Keratinocyte (primary cell): Measurements from ENCODE around the gene DCAF8. TPM values are rescaled to one million over a fixed set of nuclear protein-coding genes. Genes with fewer than 3 reads are reported as not detected.

Source experiments
- DNase-seq: peaks from one replicate; pipeline ENCODE4 v3.0.0-alpha.2; 2011; ENCODE audit warnings: low read depth, missing footprints, low spot score
- FAIRE-seq: peaks from 2 replicates; lab custom pipeline; 2011; peaks lifted over from hg19 to GRCh38; lab: Jason Lieb, UNC
- H2AFZ ChIP-seq: 2 replicates; pipeline ENCODE4 v1.6.0; 2012; ENCODE audit warnings: low read length, control low read depth, inconsistent platforms; ENCODE audit not compliant: control insufficient read depth
- H3K27ac ChIP-seq: 2 replicates; pipeline ENCODE4 v1.5.1; 2011; ENCODE audit warnings: low read length; ENCODE audit not compliant: control insufficient read depth, insufficient read depth
- H3K27me3 ChIP-seq: 3 replicates; pipeline ENCODE4 v1.6.0; 2011; ENCODE audit warnings: low read length; ENCODE audit not compliant: control insufficient read depth, insufficient read depth; ENCODE audit errors: extremely low read depth
- H3K36me3 ChIP-seq, 2 experiments: 2 replicates in 1 of 2; 3 replicates in 1 of 2; pipeline ENCODE4 v1.5.1; 2011; ENCODE audit warnings: low read length in 2 of 2, mild to moderate bottlenecking in 1 of 2; ENCODE audit not compliant: control insufficient read depth in 2 of 2, insufficient read depth in 2 of 2; ENCODE audit errors: extremely low read depth in 1 of 2
- H3K4me1 ChIP-seq: 3 replicates; pipeline ENCODE4 v1.5.1; 2011; ENCODE audit warnings: low read length; ENCODE audit not compliant: control insufficient read depth, insufficient read depth; ENCODE audit errors: extremely low read depth
- H3K4me2 ChIP-seq: 3 replicates; pipeline ENCODE4 v1.6.0; 2011; ENCODE audit warnings: low read depth, low read length; ENCODE audit not compliant: control insufficient read depth, insufficient read depth; ENCODE audit errors: extremely low read depth
- H3K4me3 ChIP-seq, 3 experiments: fragments of 200-600 bp in 1 of 3; sonication (generic) in 1 of 3; 2 replicates in 2 of 3; 3 replicates in 1 of 3; pipeline ENCODE4 v1.5.1; 2011 to 2016; ENCODE audit warnings: low read length in 3 of 3, mild to moderate bottlenecking in 3 of 3, control low read depth in 2 of 3, inconsistent platforms in 1 of 3, low read depth in 1 of 3, mixed read lengths in 1 of 3, mixed run types in 1 of 3, moderate library complexity in 1 of 3; ENCODE audit not compliant: control insufficient read depth in 2 of 3, insufficient read depth in 2 of 3; ENCODE audit errors: extremely low read depth in 1 of 3
- H3K79me2 ChIP-seq: 2 replicates; pipeline ENCODE4 v1.6.0; 2012; ENCODE audit warnings: low read length; ENCODE audit not compliant: control insufficient read depth, insufficient read depth
- H3K9ac ChIP-seq: 3 replicates; pipeline ENCODE4 v1.6.0; 2011; ENCODE audit warnings: low read length; ENCODE audit not compliant: control insufficient read depth, insufficient read depth; ENCODE audit errors: extremely low read depth
- H3K9me1 ChIP-seq: 3 replicates; pipeline ENCODE4 v1.6.0; 2011; ENCODE audit warnings: low read length; ENCODE audit not compliant: control insufficient read depth, insufficient read depth; ENCODE audit errors: extremely low read depth
- H3K9me3 ChIP-seq: 2 replicates; pipeline ENCODE4 v1.5.1; 2012; ENCODE audit warnings: low read depth, low read length; ENCODE audit not compliant: control insufficient read depth
- H4K20me1 ChIP-seq: 3 replicates; pipeline ENCODE4 v1.6.0; 2011; ENCODE audit warnings: low read length; ENCODE audit not compliant: control insufficient read depth, insufficient read depth; ENCODE audit errors: extremely low read depth
- EZH2 ChIP-seq: IDR thresholded peaks from one replicate; pipeline ENCODE4 v1.6.1; 2012; ENCODE audit warnings: inconsistent platforms, mild to moderate bottlenecking, low read length, moderate library complexity
- dilution Hi-C: fragments of 300-500 bp; cut with MboI; formaldehyde crosslinking; loops from one replicate; pipeline ENCODE4 v1.7.0; 2020; ENCODE audit warnings: low sequenced_read_pairs; ENCODE audit not compliant: extremely low pct_ligation_motif_present
- polyA plus RNA-seq, 5 experiments: library from polyadenylated mRNA; depleted of rRNA in 3 of 5; stranded (reverse) in 3 of 5; stranded (forward) in 1 of 5; unstranded in 1 of 5; fragments of >200 nt; gene quantifications; 1 replicate in 1 of 5; 2 replicates in 3 of 5; 3 replicates in 1 of 5; pipeline versions ENCODE4 v1.2.1 to v1.2.3, GENCODE V29; 2011 to 2012; ENCODE audit warnings: missing spikeins in 2 of 5, low read depth in 1 of 5, low replicate concordance in 1 of 5
- TF ChIP-seq, protein P1 (sequence below), 3 experiments: IDR thresholded peaks in 1 of 3; conservative IDR thresholded peaks in 1 of 3; optimal IDR thresholded peaks in 1 of 3; 2 replicates in 2 of 3; 3 replicates in 1 of 3; pipeline versions ENCODE3 to v1.5.1; 2011; ENCODE audit warnings: low read length in 3 of 3, mild to moderate bottlenecking in 3 of 3, moderate library complexity in 2 of 3, control low read depth in 1 of 3, inconsistent platforms in 1 of 3; ENCODE audit not compliant: insufficient read depth in 2 of 3; ENCODE audit errors: extremely low read depth in 1 of 3

The DCAF8 gene
- polyA plus RNA-seq, 1 donor (not counting 4 experiments of a cell fraction or from before 2014, with no cell fraction given) = 81.2 TPM

DNA sequence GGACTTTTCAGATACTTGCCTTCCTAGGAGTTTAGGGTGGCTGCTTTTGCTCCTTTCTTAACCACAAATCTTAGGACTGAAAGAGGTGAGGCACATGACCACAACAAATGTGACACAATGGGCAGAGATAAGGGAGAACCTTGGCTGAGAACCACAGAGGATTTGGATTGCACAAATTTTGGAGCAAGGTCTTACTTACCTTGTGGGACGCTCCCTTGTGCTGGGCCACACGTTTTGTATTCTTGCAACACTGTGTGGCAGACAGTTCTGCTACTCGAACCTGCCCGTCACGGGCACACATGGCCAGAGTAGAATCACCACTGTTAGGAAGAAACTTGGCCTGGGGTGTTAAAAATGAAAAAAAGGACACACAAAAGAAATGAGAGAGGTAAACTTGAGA, 23.9 kb downstream of the DCAF8 start:
- H3K9me3 ChIP-seq = no peaks in the 10 kb centered on the region
- dilution Hi-C loops = no loop called here
- H3K4me3 ChIP-seq = no peak overlapping the region
- H3K27me3 ChIP-seq = no peaks in the 10 kb centered on the region
- FAIRE-seq (no peak), DNase-seq (no peak)
- no peak overlapping the region for H3K4me2 ChIP-seq
- no peak overlapping the region for H2AFZ ChIP-seq
- no peak for TF ChIP-seq EZH2
- TF ChIP-seq, protein P1, sequence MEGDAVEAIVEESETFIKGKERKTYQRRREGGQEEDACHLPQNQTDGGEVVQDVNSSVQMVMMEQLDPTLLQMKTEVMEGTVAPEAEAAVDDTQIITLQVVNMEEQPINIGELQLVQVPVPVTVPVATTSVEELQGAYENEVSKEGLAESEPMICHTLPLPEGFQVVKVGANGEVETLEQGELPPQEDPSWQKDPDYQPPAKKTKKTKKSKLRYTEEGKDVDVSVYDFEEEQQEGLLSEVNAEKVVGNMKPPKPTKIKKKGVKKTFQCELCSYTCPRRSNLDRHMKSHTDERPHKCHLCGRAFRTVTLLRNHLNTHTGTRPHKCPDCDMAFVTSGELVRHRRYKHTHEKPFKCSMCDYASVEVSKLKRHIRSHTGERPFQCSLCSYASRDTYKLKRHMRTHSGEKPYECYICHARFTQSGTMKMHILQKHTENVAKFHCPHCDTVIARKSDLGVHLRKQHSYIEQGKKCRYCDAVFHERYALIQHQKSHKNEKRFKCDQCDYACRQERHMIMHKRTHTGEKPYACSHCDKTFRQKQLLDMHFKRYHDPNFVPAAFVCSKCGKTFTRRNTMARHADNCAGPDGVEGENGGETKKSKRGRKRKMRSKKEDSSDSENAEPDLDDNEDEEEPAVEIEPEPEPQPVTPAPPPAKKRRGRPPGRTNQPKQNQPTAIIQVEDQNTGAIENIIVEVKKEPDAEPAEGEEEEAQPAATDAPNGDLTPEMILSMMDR (optimal IDR thresholded peaks at IDR 0.05 in 1 of 3, IDR thresholded peaks at IDR 0.05 in 1 of 3, conservative IDR thresholded peaks at IDR 0.05 in 1 of 3; ENCODE audit: extremely low read depth in 1 of 3, insufficient read depth in 2 of 3, low read length in 3 of 3) = no peak
- no peak overlapping the region for H3K9ac ChIP-seq
- H3K27ac ChIP-seq = no peak overlapping the region
- H3K4me1 ChIP-seq = no peaks in the 10 kb centered on the region
- H3K36me3 ChIP-seq = peaks cover 13 to 26% of the 10 kb centered on the region in 2 experiments
- no peaks in the 10 kb centered on the region for H3K9me1 ChIP-seq
- no peaks in the 10 kb centered on the region for H4K20me1 ChIP-seq
- H3K79me2 ChIP-seq = no peaks in the 10 kb centered on the region

DNA sequence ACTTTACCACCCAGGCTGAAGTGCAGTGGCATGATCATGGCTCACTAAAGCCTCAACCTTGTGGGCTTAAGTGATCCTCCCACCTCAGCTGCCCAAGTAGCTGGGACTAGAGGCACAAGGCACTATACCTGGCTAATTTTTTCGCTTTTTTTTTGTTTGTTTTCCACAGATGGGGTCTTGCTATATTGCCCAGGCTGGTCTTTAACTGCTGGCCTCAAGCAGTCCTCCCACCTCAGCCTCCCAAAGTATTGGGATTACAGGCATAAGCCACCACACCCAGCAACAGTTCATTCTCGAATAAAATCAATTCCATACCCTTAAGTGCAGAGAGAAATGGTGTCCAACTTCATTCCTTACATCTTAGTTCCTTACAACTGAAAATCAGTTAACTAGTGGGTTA, 24.8 kb downstream of the DCAF8 start:
- no peak overlapping the region for H3K4me2 ChIP-seq
- TF ChIP-seq, protein P1 (optimal IDR thresholded peaks at IDR 0.05 in 1 of 3, IDR thresholded peaks at IDR 0.05 in 1 of 3, conservative IDR thresholded peaks at IDR 0.05 in 1 of 3; ENCODE audit: extremely low read depth in 1 of 3, insufficient read depth in 2 of 3, low read length in 3 of 3) = no peak
- no peak for TF ChIP-seq EZH2
- H3K27me3 ChIP-seq = no peaks in the 10 kb centered on the region
- no peaks in the 10 kb centered on the region for H4K20me1 ChIP-seq
- H3K9me3 ChIP-seq = no peaks in the 10 kb centered on the region
- DNase-seq (no peak), FAIRE-seq (no peak)
- H3K9me1 ChIP-seq = no peaks in the 10 kb centered on the region
- no peak overlapping the region for H3K4me3 ChIP-seq
- H3K9ac ChIP-seq = no peak overlapping the region
- dilution Hi-C loops = no loop called here
- H2AFZ ChIP-seq = no peak overlapping the region
- H3K36me3 ChIP-seq = peaks cover 8 to 28% of the 10 kb centered on the region in 2 experiments
- no peaks in the 10 kb centered on the region for H3K4me1 ChIP-seq
- H3K27ac ChIP-seq = no peak overlapping the region
- no peaks in the 10 kb centered on the region for H3K79me2 ChIP-seq
